Femur (tissue), 1 donor: ENCODE measurements around the gene DAPK2.

Experiments
- DNase-seq: peaks from one replicate; pipeline ENCODE4 v3.0.0-alpha.2; 2017

Gene DAPK2

DNA sequence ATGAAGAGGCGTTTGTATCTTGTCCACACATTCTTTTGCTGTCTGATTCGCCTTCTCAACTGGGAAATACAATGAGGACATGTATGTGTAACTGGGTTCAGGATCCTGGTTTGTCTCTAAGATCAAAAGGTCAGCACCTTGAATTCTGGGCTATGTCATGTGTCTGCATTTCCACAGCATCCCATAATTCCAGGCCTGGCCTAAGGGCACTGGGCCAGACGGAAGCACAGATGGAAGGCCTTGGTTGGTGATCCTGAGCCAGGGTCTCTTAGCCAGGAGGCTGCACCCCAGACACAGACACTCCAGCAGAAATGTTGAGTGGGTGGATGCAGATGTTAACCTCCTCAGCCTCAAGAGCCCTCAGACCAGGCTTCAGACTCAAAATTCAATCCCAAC is 188.8 kb downstream of the DAPK2 start:
- no peak for DNase-seq
